ENCODE measurements around the gene FAM210B.
A peak's percentile ranks its signal among the peaks of the same experiment; 100 is the strongest.
"Not testable (repeated sequence)": the region's sequence is repeated elsewhere in the genome, so short reads cannot be mapped to it uniquely, and the experiment has no call there.

FAM210B gene

GRCh38 chr20:56372850-56373249 lies 14.1 kb downstream of the FAM210B start:
- H3K9ac ChIP-seq (ENCODE audit: low read depth, low read length) = no peak overlapping the region
- peaks cover 20% of the 10 kb centered on the region for H3K36me3 ChIP-seq (ENCODE audit: insufficient read depth, low read length)
- H3K9me3 ChIP-seq (ENCODE audit: control insufficient read depth, insufficient read depth, low read length) = no peaks in the 10 kb centered on the region
- no peaks in the 10 kb centered on the region for H3K4me1 ChIP-seq (ENCODE audit: insufficient read depth, low read length)

- Histone ChIP-seq H3K4me1 (ENCODE audit: insufficient read depth, low read length) (no peaks in the 10 kb centered on the region), H3K36me3 (ENCODE audit: insufficient read depth, low read length) (peaks cover 25% of the 10 kb centered on the region), H3K9me3 (ENCODE audit: control insufficient read depth, insufficient read depth, low read length) (no peaks in the 10 kb centered on the region), H3K9ac (ENCODE audit: low read depth, low read length) (no peak overlapping the region)
Measured at GRCh38 chr20:56373942-56374341, 15.2 kb downstream of the FAM210B start.

- no peaks in the 10 kb centered on the region for H3K9me3 ChIP-seq (ENCODE audit: control insufficient read depth, insufficient read depth, low read length)
- H3K9ac ChIP-seq (ENCODE audit: low read depth, low read length) = no peak overlapping the region
- H3K4me1 ChIP-seq (ENCODE audit: insufficient read depth, low read length) = no peaks in the 10 kb centered on the region
- peaks cover 21% of the 10 kb centered on the region for H3K36me3 ChIP-seq (ENCODE audit: insufficient read depth, low read length)
Measured at GRCh38 chr20:56376331-56376730, 17.6 kb downstream of the FAM210B start.

GRCh38 chr20:56378386-56378785 lies 19.6 kb downstream of the FAM210B start:
- H3K36me3 ChIP-seq (ENCODE audit: insufficient read depth, low read length) = peaks cover 15% of the 10 kb centered on the region
- H3K4me1 ChIP-seq (ENCODE audit: insufficient read depth, low read length) = peaks cover 3% of the 10 kb centered on the region; the same call in 1 of the 2 replicates

GRCh38 chr20:56380375-56380774 lies 21.6 kb downstream of the FAM210B start:
- Histone ChIP-seq H3K36me3 (ENCODE audit: insufficient read depth, low read length) (peaks cover 18% of the 10 kb centered on the region), H3K9me3 (ENCODE audit: control insufficient read depth, insufficient read depth, low read length) (no peaks in the 10 kb centered on the region), H3K9ac (ENCODE audit: low read depth, low read length) (no peak overlapping the region), H3K4me1 (ENCODE audit: insufficient read depth, low read length) (peaks cover 4% of the 10 kb centered on the region; the same call in 1 of the 2 replicates)

More at GRCh38 chr20:56378386-56378785, 19.6 kb downstream of the FAM210B start:
- Histone ChIP-seq H3K9me3 (ENCODE audit: control insufficient read depth, insufficient read depth, low read length) (no peaks in the 10 kb centered on the region), H3K9ac (ENCODE audit: low read depth, low read length) (no peak overlapping the region)

GRCh38 chr20:56381501-56381900 lies 22.7 kb downstream of the FAM210B start:
- H3K9ac ChIP-seq (ENCODE audit: low read depth, low read length) = no peak overlapping the region
- peaks cover 4% of the 10 kb centered on the region; the same call in 1 of the 2 replicates for H3K4me1 ChIP-seq (ENCODE audit: insufficient read depth, low read length)
- peaks cover 14% of the 10 kb centered on the region for H3K36me3 ChIP-seq (ENCODE audit: insufficient read depth, low read length)
- H3K9me3 ChIP-seq (ENCODE audit: control insufficient read depth, insufficient read depth, low read length) = no peaks in the 10 kb centered on the region

- Histone ChIP-seq H3K36me3 (ENCODE audit: insufficient read depth, low read length) (peaks cover 17% of the 10 kb centered on the region), H3K4me1 (ENCODE audit: insufficient read depth, low read length) (peaks cover 4% of the 10 kb centered on the region; the same call in 1 of the 2 replicates), H3K9ac (ENCODE audit: low read depth, low read length) (no peak overlapping the region), H3K9me3 (ENCODE audit: control insufficient read depth, insufficient read depth, low read length) (no peaks in the 10 kb centered on the region)
Measured at GRCh38 chr20:56382696-56383095, 23.9 kb downstream of the FAM210B start.

GRCh38 chr20:56383334-56383733 lies 24.6 kb downstream of the FAM210B start:
- Histone ChIP-seq H3K9me3 (ENCODE audit: control insufficient read depth, insufficient read depth, low read length) (no peaks in the 10 kb centered on the region), H3K9ac (ENCODE audit: low read depth, low read length) (no peak overlapping the region), H3K4me1 (ENCODE audit: insufficient read depth, low read length) (peaks cover 4% of the 10 kb centered on the region; the same call in 1 of the 2 replicates), H3K36me3 (ENCODE audit: insufficient read depth, low read length) (peaks cover 17% of the 10 kb centered on the region)

- H3K36me3 ChIP-seq (ENCODE audit: insufficient read depth, low read length) = peaks cover 17% of the 10 kb centered on the region; the same call in 1 of the 2 replicates
- H3K9me3 ChIP-seq (ENCODE audit: control insufficient read depth, insufficient read depth, low read length) = no peaks in the 10 kb centered on the region
- peaks cover 4% of the 10 kb centered on the region; the same call in 1 of the 2 replicates for H3K4me1 ChIP-seq (ENCODE audit: insufficient read depth, low read length)
- H3K9ac ChIP-seq (ENCODE audit: low read depth, low read length) = no peak overlapping the region
Measured at GRCh38 chr20:56385130-56385529, 26.4 kb downstream of the FAM210B start.

- Histone ChIP-seq H3K9ac (ENCODE audit: low read depth, low read length) (no peak overlapping the region), H3K9me3 (ENCODE audit: control insufficient read depth, insufficient read depth, low read length) (no peaks in the 10 kb centered on the region), H3K36me3 (ENCODE audit: insufficient read depth, low read length) (peaks cover 19% of the 10 kb centered on the region; the same call in 1 of the 2 replicates), H3K4me1 (ENCODE audit: insufficient read depth, low read length) (peaks cover 6% of the 10 kb centered on the region; the same call in 1 of the 2 replicates)
Measured at GRCh38 chr20:56386219-56386618, 27.4 kb downstream of the FAM210B start.

- Histone ChIP-seq H3K9me3 (ENCODE audit: control insufficient read depth, insufficient read depth, low read length) (no peaks in the 10 kb centered on the region), H3K36me3 (ENCODE audit: insufficient read depth, low read length) (peaks cover 19% of the 10 kb centered on the region; the same call in 1 of the 2 replicates), H3K9ac (ENCODE audit: low read depth, low read length) (no peak overlapping the region), H3K4me1 (ENCODE audit: insufficient read depth, low read length) (peaks cover 3% of the 10 kb centered on the region; the same call in 1 of the 2 replicates)
Measured at GRCh38 chr20:56388882-56389281, 30.1 kb downstream of the FAM210B start.

GRCh38 chr20:56389807-56390206 lies 31.0 kb downstream of the FAM210B start:
- H3K36me3 ChIP-seq (ENCODE audit: insufficient read depth, low read length) = peaks cover 15% of the 10 kb centered on the region; the same call in 1 of the 2 replicates
- H3K9ac ChIP-seq (ENCODE audit: low read depth, low read length) = no peak overlapping the region

GRCh38 chr20:56390396-56390795 lies 31.6 kb downstream of the FAM210B start:
- H3K4me1 ChIP-seq (ENCODE audit: insufficient read depth, low read length); H3K9me3 ChIP-seq (ENCODE audit: control insufficient read depth, insufficient read depth, low read length); H3K9ac ChIP-seq (ENCODE audit: low read depth, low read length): not testable (repeated sequence)
- H3K36me3 ChIP-seq (ENCODE audit: insufficient read depth, low read length) = peaks cover 18% of the 10 kb centered on the region; the same call in 1 of the 2 replicates

More at GRCh38 chr20:56389807-56390206, 31.0 kb downstream of the FAM210B start:
- Histone ChIP-seq H3K4me1 (ENCODE audit: insufficient read depth, low read length) (peaks cover 3% of the 10 kb centered on the region; the same call in 1 of the 2 replicates), H3K9me3 (ENCODE audit: control insufficient read depth, insufficient read depth, low read length) (no peaks in the 10 kb centered on the region)

GRCh38 chr20:56391037-56391436 lies 32.3 kb downstream of the FAM210B start:
- no peaks in the 10 kb centered on the region for H3K9me3 ChIP-seq (ENCODE audit: control insufficient read depth, insufficient read depth, low read length)
- peaks cover 3% of the 10 kb centered on the region; the same call in 1 of the 2 replicates for H3K4me1 ChIP-seq (ENCODE audit: insufficient read depth, low read length)
- H3K9ac ChIP-seq (ENCODE audit: low read depth, low read length) = peak overlapping the region; percentile 88
- peaks cover 24% of the 10 kb centered on the region; the same call in 1 of the 2 replicates for H3K36me3 ChIP-seq (ENCODE audit: insufficient read depth, low read length)

GRCh38 chr20:56391596-56392131 lies 32.9 kb downstream of the FAM210B start:
- H3K9me3 ChIP-seq (ENCODE audit: control insufficient read depth, insufficient read depth, low read length) = no peaks in the 10 kb centered on the region
- peaks cover 26% of the 10 kb centered on the region; the same call in 1 of the 2 replicates for H3K36me3 ChIP-seq (ENCODE audit: insufficient read depth, low read length)
- peak overlapping the region; percentile 88 for H3K9ac ChIP-seq (ENCODE audit: low read depth, low read length)
- peaks cover 3% of the 10 kb centered on the region; the same call in 1 of the 2 replicates for H3K4me1 ChIP-seq (ENCODE audit: insufficient read depth, low read length)

Measured in ES-I3 (cell line).